BJ (cell line): ENCODE results near the gene PTBP1. TPM values are rescaled to one million over a fixed set of nuclear protein-coding genes. Genes with fewer than 3 reads are reported as not detected.

Experiments
- CTCF ChIA-PET: fragments of 350-600 bp; formaldehyde crosslinking; extraction: SDS; loops from one replicate; lab custom pipeline; 2021; ENCODE audit warnings: antibody characterized with exemption, inconsistent platforms; lab: Yijun Ruan, JAX
- POLR2A ChIA-PET: fragments of 300-600 bp; sonication (Branson Sonifier 250); formaldehyde crosslinking; extraction: SDS; loops from one replicate; lab custom pipeline; 2021; ENCODE audit warnings: antibody characterized with exemption; lab: Charles Lee
- DNase-seq: peaks from one replicate; pipeline ENCODE4 v3.0.0-alpha.2; 2011; ENCODE audit warnings: low read depth
- H3K27me3 ChIP-seq: 2 replicates; pipeline ENCODE4 v1.6.0; 2011; ENCODE audit warnings: low read length; ENCODE audit not compliant: control insufficient read depth, insufficient read depth
- H3K36me3 ChIP-seq: 2 replicates; pipeline ENCODE4 v1.5.1; 2011; ENCODE audit warnings: low read length; ENCODE audit not compliant: control insufficient read depth, insufficient read depth
- H3K4me3 ChIP-seq: 2 replicates; pipeline ENCODE4 v1.5.1; 2011; ENCODE audit warnings: low read depth, mild to moderate bottlenecking, control low read depth, low read length
- polyA plus RNA-seq: library from polyadenylated mRNA; depleted of rRNA; stranded (reverse); fragments of >200 nt; gene quantifications from 2 replicates; pipeline ENCODE4 v1.2.3, GENCODE V29; 2011
- TF ChIP-seq, protein P1 (sequence below): IDR thresholded peaks from 2 replicates; pipeline ENCODE4 v1.5.1; 2011; ENCODE audit warnings: low read depth, mild to moderate bottlenecking, control low read depth, inconsistent platforms, low read length, moderate library complexity; ENCODE audit not compliant: insufficient read depth

The PTBP1 gene
- polyA plus RNA-seq, 1 experiment: 328 TPM

DNA sequence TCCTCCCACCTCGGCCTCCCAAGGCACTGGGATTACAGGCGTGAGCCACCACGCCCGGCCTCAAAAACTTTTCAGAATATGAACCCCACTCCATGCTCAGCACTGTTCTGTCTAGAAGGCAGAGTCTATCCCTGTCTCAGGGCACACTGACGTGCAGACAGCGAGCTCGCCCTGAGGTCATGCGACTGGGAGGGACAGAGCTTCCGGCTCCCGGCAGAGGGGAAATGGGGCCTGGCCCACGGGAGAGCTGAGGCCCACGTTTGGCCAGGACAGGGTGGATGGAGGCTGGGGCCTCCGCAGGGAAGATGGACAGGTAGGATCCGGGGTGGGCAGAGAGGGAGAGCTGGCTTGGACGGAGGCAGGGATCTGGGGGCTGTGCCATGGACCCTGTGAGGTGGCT is 27.6 kb downstream of the PTBP1 start:
- H3K36me3 ChIP-seq: no peaks in the 10 kb centered on the region
- TF ChIP-seq, protein P1, sequence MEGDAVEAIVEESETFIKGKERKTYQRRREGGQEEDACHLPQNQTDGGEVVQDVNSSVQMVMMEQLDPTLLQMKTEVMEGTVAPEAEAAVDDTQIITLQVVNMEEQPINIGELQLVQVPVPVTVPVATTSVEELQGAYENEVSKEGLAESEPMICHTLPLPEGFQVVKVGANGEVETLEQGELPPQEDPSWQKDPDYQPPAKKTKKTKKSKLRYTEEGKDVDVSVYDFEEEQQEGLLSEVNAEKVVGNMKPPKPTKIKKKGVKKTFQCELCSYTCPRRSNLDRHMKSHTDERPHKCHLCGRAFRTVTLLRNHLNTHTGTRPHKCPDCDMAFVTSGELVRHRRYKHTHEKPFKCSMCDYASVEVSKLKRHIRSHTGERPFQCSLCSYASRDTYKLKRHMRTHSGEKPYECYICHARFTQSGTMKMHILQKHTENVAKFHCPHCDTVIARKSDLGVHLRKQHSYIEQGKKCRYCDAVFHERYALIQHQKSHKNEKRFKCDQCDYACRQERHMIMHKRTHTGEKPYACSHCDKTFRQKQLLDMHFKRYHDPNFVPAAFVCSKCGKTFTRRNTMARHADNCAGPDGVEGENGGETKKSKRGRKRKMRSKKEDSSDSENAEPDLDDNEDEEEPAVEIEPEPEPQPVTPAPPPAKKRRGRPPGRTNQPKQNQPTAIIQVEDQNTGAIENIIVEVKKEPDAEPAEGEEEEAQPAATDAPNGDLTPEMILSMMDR: no peak
- ChIA-PET POLR2A (no interaction called here), CTCF (interaction anchor here (1.0 kb wide), 2 partner anchors 9 to 55 kb away, joined by 3 read pairs; no protein-coding TSS in a partner anchor)
- H3K27me3 ChIP-seq: no peaks in the 10 kb centered on the region
- H3K4me3 ChIP-seq: no peak overlapping the region
- DNase-seq: no peak

DNA sequence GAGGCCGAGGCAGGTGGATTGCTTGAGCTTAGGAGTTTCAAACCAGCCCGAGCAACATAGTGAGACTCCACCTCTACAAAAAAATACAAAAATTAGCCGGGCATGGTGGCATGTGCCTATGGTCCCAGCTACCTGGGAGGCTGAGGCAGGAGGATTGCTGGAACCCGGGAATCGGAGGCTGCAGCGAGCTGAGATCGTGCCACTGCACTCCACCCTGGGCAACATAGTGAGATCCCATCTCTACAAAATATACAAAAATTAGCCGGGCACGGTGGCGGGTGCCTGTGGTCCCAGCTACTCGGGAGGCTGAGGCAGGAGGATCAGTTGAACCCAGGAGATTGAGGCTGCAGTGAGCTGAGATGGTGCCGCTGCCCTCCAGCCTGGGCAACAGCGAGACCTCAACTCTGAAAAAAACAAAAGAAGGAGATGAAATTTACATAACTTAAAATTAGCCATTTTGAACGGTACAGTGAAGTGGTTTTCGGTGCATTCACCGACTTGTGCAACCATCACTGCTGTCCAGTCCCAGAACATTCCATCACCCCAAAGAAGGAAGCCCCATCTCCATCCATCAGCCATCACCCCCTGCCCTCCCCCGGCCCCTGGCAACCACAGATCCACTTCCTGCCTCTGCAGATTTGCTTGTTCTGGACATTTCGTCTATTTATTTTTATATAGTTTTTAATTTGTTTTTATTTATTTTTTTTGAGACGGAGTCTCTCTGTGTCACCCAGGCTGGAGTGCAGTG is 28.8 kb downstream of the PTBP1 start:
- CTCF ChIA-PET: interaction anchor here (1.1 kb wide), 1 partner anchor 34 kb away, joined by 3 read pairs; no protein-coding TSS in a partner anchor
- no peak overlapping the region for H3K4me3 ChIP-seq
- DNase-seq: no peak
- H3K36me3 ChIP-seq: no peaks in the 10 kb centered on the region
- POLR2A ChIA-PET: no interaction called here
- no peaks in the 10 kb centered on the region for H3K27me3 ChIP-seq
- TF ChIP-seq, protein P1: no peak

DNA sequence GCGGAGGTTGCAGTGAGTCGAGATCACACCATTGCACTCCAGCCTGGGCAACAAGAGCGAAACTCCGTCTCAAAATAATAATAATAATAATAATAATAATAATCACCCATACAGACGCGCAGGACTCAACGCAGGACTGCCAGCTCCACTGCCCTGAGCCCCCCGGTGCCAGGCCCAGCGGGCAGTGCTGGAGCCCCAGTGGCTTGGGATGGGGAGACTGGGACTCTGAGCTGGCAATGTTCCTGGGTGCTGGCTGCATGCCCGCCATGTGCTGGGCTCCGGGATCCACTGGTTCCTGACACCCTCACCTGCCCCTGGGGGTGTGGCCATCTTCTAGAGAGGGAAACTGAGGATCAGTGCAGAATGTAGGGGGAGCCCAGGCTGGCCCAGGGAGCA is 30.1 kb downstream of the PTBP1 start:
- TF ChIP-seq, protein P1: no peak
- POLR2A ChIA-PET: no interaction called here
- Histone ChIP-seq H3K36me3 (no peaks in the 10 kb centered on the region), H3K4me3 (no peak overlapping the region), H3K27me3 (no peaks in the 10 kb centered on the region)
- CTCF ChIA-PET: interaction anchor here (0.8 to 1.0 kb wide), 2 partner anchors 12 to 29 kb away, joined by 3 to 4 read pairs; no protein-coding TSS in a partner anchor
- DNase-seq: no peak

DNA sequence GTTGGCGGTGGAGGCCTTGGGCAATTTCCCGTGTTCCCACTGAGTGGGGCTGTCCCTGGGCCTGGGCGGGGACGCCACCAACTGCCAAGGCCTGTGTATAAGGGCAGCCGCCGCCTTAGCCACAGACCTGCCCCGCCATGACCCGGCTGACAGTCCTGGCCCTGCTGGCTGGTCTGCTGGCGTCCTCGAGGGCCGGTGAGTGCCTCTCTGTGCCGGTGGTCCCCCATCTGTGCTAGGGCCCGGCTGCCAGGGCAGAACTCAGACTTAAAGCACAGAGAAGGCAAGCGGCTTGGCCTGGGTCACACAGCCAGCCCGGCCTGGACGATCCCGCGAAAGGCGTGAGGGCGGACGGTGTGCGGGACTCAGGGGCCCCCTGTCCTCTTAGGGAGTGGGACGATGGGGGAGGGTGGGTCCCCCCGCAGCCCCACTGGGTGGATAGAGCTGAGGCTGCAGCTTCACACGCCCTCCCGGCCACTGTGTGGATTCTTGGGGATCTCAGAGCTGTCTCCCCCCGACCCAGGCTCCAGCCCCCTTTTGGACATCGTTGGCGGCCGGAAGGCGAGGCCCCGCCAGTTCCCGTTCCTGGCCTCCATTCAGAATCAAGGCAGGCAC is 30.6 kb downstream of the PTBP1 start, which contains the start of gene AZU1:
TSS of gene AZU1 (plus strand) at position 128 of the 612 bp plus-strand sequence. CDS start at position 138, 10 bp downstream.
- DNase-seq: no peak
- Histone ChIP-seq H3K36me3 (no peaks in the 10 kb centered on the region), H3K4me3 (no peak within 1 kb of the TSS), H3K27me3 (no peaks in the 10 kb centered on the region)
- ChIA-PET POLR2A (no interaction called here), CTCF (interaction anchor here (0.8 to 1.0 kb wide), 2 partner anchors 11 to 29 kb away, joined by 3 to 4 read pairs; no protein-coding TSS in a partner anchor)
- TF ChIP-seq, protein P1: no peak

DNA sequence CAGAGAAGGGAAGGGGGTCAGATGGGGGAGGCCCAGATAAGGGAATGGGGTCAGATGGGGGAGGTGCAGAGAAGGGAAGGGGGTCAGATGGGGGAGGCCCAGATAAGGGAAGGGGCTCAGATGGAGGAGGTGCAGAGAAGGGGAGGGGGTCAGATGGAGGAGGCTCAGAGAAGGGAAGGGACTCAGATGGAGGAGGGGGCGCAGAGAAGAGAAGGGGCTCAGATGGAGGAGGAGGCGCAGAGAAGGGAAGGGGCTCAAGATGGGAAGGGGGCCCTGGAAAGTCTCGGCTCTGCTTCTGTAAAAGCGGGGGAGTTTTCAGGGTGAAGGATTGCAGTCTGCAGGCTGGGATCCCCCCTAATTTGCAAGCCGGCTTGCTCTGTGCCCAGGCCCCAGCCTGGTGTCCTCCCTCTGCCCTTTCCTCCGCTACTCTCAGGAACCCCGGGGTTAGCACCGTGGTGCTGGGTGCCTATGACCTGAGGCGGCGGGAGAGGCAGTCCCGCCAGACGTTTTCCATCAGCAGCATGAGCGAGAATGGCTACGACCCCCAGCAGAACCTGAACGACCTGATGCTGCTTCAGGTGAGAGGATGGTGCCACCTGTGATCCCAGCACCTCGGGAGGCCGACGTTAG is 32.0 kb downstream of the PTBP1 start:
- CTCF ChIA-PET: no interaction called here
- POLR2A ChIA-PET: no interaction called here
- no peaks in the 10 kb centered on the region for H3K27me3 ChIP-seq
- no peaks in the 10 kb centered on the region for H3K36me3 ChIP-seq
- no peak overlapping the region for H3K4me3 ChIP-seq
- TF ChIP-seq, protein P1: no peak
- DNase-seq: no peak
